Activated CD8-positive, alpha-beta memory T cell treated with anti-CD3 and anti-CD28 coated beads for 36 hours (primary cell): ENCODE results near the gene CDAN1. TPM values are rescaled to one million over a fixed set of nuclear protein-coding genes. Genes with fewer than 3 reads are reported as not detected.

Experiments
- CTCF ChIA-PET: fragments of 350-600 bp; sonication (Branson Sonifier 250); formaldehyde crosslinking; loops from one replicate; lab custom pipeline; 2021; ENCODE audit warnings: antibody characterized with exemption; lab: Charles Lee
- POLR2A ChIA-PET: fragments of 350-600 bp; sonication (Branson Sonifier 250); formaldehyde crosslinking; loops from one replicate; lab custom pipeline; 2021; ENCODE audit warnings: antibody characterized with exemption; lab: Charles Lee
- total RNA-seq, 2 experiments: library from RNA; stranded (reverse); gene quantifications; one replicate each; pipeline ENCODE4 v1.2.3, GENCODE V29; 2021

CDAN1 gene
- total RNA-seq, 2 experiments from 2014 or later = 23.7 to 25.1 TPM

- ChIA-PET CTCF (no interaction called here), POLR2A (interaction anchor here (0.8 kb wide), 1 partner anchor 160 kb away, joined by 3 read pairs; the partner anchor contains the start of gene STARD9)
These were observed 1.4 kb downstream of the CDAN1 start for GRCh38 chr15:42735382-42736165.

- POLR2A ChIA-PET = no interaction called here
- CTCF ChIA-PET = no interaction called here
These were observed 2.8 kb downstream of the CDAN1 start for GRCh38 chr15:42734076-42734672.

- POLR2A ChIA-PET = no interaction called here
- CTCF ChIA-PET = no interaction called here
These were observed 3.9 kb downstream of the CDAN1 start for GRCh38 chr15:42733027-42733426.

- POLR2A ChIA-PET = no interaction called here
- CTCF ChIA-PET = no interaction called here
These were observed 4.7 kb downstream of the CDAN1 start for GRCh38 chr15:42732095-42732827.

- ChIA-PET CTCF (no interaction called here), POLR2A (interaction anchor here (0.6 kb wide), 1 partner anchor 162 kb away, joined by 4 read pairs; no protein-coding TSS in a partner anchor)
These were observed 5.5 kb downstream of the CDAN1 start for GRCh38 chr15:42731461-42731860.

- ChIA-PET POLR2A (no interaction called here), CTCF (no interaction called here)
These were observed 6.4 kb downstream of the CDAN1 start for GRCh38 chr15:42730536-42730935.

GRCh38 chr15:42730135-42730534 is 6.8 kb downstream of the CDAN1 start:
- CTCF ChIA-PET = no interaction called here
- POLR2A ChIA-PET = no interaction called here

GRCh38 chr15:42729409-42729808 is 7.5 kb downstream of the CDAN1 start:
- CTCF ChIA-PET = interaction anchor here (0.6 kb wide), 1 partner anchor 28 kb away, joined by 4 read pairs; no protein-coding TSS in a partner anchor
- POLR2A ChIA-PET = no interaction called here

- ChIA-PET CTCF (interaction anchor here (0.6 kb wide), 1 partner anchor 27 kb away, joined by 4 read pairs; no protein-coding TSS in a partner anchor), POLR2A (no interaction called here)
These were observed 8.0 kb downstream of the CDAN1 start for GRCh38 chr15:42728972-42729371.

- CTCF ChIA-PET = no interaction called here
- POLR2A ChIA-PET = no interaction called here
These were observed 8.4 kb downstream of the CDAN1 start for GRCh38 chr15:42728560-42728959.

GRCh38 chr15:42727750-42728381 is 9.1 kb downstream of the CDAN1 start:
- ChIA-PET POLR2A (no interaction called here), CTCF (no interaction called here)

GRCh38 chr15:42726114-42726513 is 10.8 kb downstream of the CDAN1 start:
- POLR2A ChIA-PET = no interaction called here
- CTCF ChIA-PET = no interaction called here

GRCh38 chr15:42725331-42725903 is 11.5 kb downstream of the CDAN1 start:
- CTCF ChIA-PET = no interaction called here
- POLR2A ChIA-PET = interaction anchor here (0.6 kb wide), 1 partner anchor 137 kb away, joined by 6 read pairs; no protein-coding TSS in a partner anchor

GRCh38 chr15:42724276-42724675 is 12.7 kb downstream of the CDAN1 start:
- POLR2A ChIA-PET = no interaction called here
- CTCF ChIA-PET = no interaction called here

GRCh38 chr15:42723068-42723467 is 13.9 kb downstream of the CDAN1 start:
- POLR2A ChIA-PET = interaction anchor here (0.5 to 1.1 kb wide), 2 partner anchors 14 to 770 kb away, joined by 3 to 4 read pairs; partner anchors contain the start of genes CDAN1 and TP53BP1
- CTCF ChIA-PET = no interaction called here

GRCh38 chr15:42721916-42722315 is 15.0 kb downstream of the CDAN1 start:
- CTCF ChIA-PET = interaction anchor here (0.6 to 0.7 kb wide), 3 partner anchors 18 to 322 kb away, joined by 3 read pairs; no protein-coding TSS in a partner anchor
- POLR2A ChIA-PET = no interaction called here

GRCh38 chr15:42721016-42721415 is 15.9 kb downstream of the CDAN1 start:
- ChIA-PET POLR2A (no interaction called here), CTCF (no interaction called here)

- ChIA-PET POLR2A (no interaction called here), CTCF (no interaction called here)
These were observed 16.9 kb downstream of the CDAN1 start for GRCh38 chr15:42720071-42720470.

- POLR2A ChIA-PET = interaction anchor here (0.6 kb wide), 1 partner anchor 203 kb away, joined by 3 read pairs; no protein-coding TSS in a partner anchor
- CTCF ChIA-PET = no interaction called here
These were observed 17.9 kb downstream of the CDAN1 start for GRCh38 chr15:42719043-42719442.
